Activated T-helper 9 cell treated with anti-CD3 and anti-CD28 coated beads, Interleukin-2, amount 50 U/mL, for 16 hours (primary cell): ENCODE data around the gene NELFA.
"Not testable (repeated sequence)": the region's sequence is repeated elsewhere in the genome, so short reads cannot be mapped to it uniquely, and the experiment has no call there.

ENCODE experiments used
- DNase-seq: peaks from one replicate; pipeline ENCODE4 v3.0.0-alpha.2; 2020; ENCODE audit warnings: low read depth

NELFA gene

GRCh38 chr4:1993718-1994516 is 14.9 kb downstream of the NELFA start:
- DNase-seq, result not testable (repeated sequence)

DNA sequence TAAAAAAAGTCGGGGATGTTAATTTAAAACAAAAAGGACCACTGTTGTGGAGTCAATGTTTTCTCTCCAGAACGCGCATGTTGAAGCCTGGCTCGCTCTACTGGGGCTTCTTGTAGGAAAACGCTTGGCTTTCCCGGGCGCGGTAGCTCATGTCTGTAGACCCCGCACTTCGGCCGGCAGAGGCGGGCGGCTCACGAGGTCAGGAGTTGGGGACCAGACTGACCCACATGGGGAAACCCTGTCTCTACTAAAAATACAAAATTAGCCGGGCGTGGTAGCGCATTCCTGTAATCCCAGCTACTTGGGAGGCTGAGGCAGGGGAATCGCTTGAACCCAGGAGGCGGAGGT is 15.6 kb downstream of the NELFA start:
- no peak for DNase-seq

- DNase-seq, result no peak
Measured at GRCh38 chr4:1992468-1993168, 16.2 kb downstream of the NELFA start.

DNA sequence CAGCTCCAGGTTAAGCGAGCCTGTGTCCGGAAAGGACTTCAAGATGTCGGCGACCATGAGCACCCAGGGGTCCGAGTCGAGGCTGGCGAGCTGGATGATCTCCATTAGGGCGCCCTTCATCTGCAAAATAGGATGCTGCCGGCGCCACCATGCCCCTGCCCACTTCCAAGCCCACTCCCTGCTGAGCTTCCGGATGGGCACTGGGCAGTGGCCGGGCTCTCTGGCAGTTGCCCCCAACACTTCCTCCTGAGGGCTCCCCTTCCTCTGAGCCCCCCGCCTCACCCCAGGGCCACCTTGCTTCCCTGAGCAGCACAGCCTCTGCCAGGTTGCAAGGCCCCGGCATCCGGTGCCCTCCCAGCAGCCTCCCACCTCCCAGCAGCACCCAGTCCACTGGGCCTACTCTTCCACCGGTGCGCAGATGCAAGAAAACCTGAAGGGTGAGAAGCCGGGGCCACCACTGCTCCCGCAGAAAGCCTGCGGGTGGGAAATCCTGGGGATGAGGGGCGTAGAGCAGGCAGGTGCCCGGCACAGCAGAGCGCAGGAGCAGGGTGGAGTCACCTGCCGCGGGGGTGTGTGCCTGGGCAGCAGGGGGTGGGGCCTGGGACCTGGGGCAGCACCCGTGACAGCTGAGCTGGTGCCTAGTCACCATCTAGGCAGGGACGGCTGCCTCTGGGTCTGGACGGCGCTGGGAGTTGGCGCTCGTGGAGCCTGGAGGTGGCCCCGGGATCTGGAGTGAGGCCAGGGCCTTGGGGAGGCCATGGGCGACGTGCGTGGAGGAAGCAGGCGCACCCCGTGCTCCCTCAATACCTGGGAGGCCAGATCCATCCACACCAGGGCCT is 17.0 kb downstream of the NELFA start:
- DNase-seq, result no peak

GRCh38 chr4:1991087-1991486 is 17.7 kb downstream of the NELFA start:
- no peak for DNase-seq

DNA sequence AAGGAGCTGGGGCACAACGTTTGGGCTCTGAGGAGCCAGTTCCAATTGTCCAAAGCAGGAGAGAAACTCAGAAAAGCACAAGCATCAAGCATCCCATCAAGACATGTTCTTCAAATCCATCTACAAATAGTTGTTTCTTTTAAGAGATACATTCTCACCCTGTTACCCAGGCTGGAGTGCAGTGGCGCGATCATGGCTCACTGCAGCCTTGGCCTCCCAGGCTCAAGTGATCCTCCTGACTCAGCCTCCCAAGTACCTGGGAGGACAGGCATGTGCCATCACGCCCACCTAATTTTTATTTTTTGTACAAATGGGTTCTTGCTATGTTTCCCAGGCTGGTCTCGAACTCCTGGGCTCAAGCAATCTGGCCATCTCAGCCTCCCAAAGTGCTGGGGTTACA is 18.1 kb downstream of the NELFA start:
- DNase-seq, result no peak

- no peak for DNase-seq
Measured at GRCh38 chr4:1990348-1990645, 18.5 kb downstream of the NELFA start.

DNA sequence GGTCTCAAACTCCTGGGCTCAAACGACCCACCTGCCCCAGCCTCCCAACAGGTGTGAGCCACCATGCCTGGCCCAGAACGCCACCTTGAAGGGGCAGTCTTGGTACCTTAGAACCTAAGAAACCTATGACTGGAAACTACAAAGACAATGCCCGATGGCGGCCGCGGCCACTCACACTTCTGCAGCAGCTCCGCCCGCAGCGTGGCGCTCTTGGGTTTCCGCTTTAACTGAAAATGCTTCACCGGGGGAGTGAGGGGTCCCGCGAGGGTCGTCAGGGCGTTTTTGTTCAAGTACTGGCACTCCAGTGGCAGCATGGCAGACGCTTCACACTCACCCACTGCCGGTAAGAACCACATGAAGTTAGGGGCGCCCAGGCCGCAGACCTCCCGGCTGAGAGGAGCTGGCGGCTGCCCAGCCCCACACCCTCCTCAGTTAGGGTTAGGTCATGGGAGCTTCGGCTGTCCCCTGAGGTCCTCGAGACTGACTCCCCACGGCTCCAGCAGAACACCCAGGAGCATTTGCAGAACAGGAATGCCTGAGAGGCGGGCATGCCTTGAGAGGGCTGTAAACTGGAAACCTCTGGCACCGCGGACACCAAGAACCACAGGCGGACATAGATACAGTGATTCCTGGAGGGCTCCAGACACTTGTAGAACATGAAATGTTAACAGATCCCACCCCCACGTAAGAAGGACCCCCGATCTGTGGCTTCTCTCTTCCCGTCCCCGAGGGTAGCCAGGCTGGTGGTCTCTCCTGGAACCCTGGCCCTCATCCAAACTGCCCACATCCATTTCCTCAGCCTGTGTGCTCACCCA is 19.0 kb downstream of the NELFA start:
- no peak for DNase-seq

DNA sequence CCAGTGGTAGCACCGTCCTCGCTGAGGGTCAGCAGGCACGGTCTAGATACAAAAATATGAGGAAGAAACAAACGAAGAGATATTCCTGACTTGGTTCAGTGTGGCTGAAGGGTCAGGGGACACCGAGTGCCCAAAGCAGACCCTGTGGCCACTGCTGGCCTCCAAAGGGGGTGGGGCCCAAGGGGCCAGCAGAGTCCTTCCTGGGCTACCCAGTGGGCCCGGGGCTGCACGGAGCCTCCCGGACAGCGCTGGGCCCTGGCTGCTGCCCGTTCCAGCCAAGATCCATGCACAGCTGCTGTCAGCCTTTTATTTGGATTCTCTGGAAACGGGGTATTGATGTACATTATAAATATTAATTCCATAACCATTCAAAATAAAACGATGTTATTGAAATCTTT is 20.4 kb downstream of the NELFA start:
- DNase-seq, result no peak

DNA sequence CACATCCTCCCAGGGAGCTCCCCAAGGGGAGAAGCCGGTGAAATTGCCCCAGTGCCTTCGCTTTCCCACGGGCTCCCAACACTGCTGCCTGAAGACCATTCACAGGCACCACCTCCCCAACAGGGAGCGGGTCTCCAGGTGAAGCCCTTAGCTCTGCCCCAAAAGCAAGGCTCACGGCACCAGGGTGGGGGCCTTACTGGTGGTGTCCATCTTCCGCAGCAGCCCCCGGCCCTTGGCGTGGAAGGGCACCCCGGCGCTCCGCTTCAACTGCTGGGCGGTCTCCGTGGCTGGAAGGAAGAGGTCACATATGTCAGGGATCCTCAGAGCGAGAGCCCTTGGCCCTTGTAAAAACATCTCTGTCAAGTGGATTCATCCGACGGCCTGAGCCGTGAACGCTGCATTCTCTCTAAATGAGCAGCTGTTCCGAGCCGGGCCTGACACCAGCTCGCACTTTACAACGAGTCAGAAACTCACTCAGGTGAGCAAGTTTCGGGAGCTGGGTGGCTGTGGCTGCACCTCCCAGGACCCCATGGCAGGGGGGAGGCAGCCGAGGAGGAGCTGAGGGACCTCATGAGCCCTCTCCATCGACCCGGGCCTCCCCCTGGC is 20.9 kb downstream of the NELFA start:
- DNase-seq, result no peak

- no peak for DNase-seq
Measured at GRCh38 chr4:1987296-1987695, 21.5 kb downstream of the NELFA start.

GRCh38 chr4:1986578-1987210 is 22.1 kb downstream of the NELFA start:
- no peak for DNase-seq

DNA sequence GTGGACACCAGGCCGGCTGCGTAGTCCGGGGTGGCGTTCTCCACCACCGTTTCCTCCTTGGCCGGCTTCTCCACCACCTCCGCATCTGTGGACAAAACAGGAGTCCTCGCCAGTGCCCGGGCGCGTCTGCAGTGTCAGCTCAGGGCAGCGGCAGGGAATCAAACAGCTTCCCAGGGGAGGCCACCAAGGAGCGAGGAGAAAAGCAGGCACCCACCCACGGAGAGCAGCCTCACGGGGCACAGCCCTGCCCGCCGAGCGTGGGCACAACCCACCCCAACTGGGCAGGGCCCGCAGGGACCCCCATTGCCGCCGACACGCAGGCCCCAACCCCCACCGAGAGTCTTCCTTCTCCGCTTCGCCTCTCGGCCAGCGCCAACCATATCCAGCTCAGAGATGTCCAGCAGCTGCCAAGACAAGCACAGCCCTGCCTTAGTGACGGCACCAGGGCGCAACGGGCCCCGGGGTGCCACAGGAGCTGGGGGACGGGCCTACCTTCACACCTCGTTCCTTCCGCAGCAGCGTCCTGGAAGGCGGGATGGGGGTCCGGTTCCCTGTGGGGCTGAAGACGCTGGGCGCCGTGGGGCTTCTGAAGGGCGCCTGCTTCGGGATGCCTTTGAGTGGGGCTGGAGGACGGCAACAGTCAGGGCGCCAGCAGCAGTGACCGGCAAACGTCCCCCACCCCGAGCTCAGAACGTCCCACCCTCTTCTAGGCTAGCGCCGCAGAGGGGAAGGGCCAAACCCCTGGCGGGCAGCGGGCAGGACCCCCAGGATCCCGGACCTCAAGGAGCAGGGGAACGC is 22.8 kb downstream of the NELFA start:
- no peak for DNase-seq

DNA sequence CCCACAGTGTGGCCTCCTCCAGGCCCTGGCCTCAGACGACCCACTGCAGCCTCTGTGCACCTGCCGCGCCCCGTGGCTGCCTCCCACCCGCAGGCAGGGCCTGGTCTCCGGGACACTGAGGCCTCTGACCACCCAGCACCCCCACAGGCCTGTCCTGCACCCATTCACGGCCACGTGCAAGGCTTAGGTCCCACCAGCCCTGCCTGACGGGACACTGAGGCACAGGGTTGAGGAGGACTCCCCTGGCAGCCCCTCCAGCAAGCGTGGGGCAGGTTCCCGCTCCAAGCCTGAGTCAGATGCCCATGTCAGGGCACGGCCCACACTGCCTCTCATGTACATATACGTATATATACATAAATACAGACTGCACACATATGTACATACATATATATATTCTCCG is 23.5 kb downstream of the NELFA start:
- no peak for DNase-seq

DNA sequence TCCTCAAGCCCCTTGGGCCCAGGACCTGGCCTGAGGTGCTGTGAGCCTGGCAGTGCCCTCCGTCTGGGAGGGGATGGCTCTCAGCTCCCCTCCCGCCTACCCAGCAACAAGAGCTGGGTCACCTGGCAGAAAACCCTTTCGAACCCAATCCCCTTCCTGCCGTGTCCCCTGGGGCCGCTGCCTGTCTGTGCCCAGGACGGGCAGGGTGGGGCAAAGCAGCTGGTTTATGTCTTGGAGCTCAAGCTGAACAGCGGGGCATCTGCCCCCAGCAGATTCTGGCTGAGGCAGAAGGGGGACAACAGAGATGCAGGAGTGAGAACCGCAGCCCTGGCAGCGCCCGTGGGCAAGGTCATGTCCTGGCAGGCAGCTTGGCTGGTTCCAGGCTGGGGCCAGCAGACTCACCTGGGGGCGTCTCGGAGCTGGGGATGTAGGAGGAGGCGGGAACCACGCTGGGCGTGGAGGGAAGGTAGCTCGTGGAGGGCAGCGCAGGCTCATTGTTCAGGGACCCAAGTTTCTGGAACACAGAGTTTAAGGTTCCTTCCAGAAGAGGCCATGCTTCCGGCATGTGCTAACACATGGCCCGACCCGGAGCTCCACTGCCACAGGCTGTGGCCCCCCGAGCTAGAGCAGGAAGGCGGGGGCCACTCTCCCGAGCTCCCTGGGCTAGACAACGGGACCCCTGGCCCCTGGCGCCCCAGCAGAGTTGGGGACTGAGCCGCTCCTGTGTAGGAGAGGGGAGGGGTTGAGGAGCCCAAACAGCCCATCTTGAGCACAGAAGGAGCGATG is 24.2 kb downstream of the NELFA start:
- no peak for DNase-seq

- no peak for DNase-seq
Measured at GRCh38 chr4:1983846-1984405, 24.8 kb downstream of the NELFA start.

GRCh38 chr4:1983053-1983845 is 25.5 kb downstream of the NELFA start:
- DNase-seq, result no peak
